Activated gamma-delta T cell (primary cell): ENCODE measurements around the gene NEDD8.

Experiments used
- DNase-seq: peaks from one replicate; lab custom pipeline; 2025; lab: John Stamatoyannopoulos, UW
- total RNA-seq, 2 donors: gene quantifications; one replicate each; lab custom pipeline; 2026; lab: John Stamatoyannopoulos, UW

The NEDD8 gene
- total RNA-seq, result 24.9 to 28.0 reads per million in 2 donors

- peak; percentile 50 for DNase-seq
These were observed at the start of gene NEDD8 for GRCh38 chr14:24232121-24232644. TSS of gene NEDD8 (minus strand) at chr14:24232367. CDS start at chr14:24232267, 100 bp downstream.

GRCh38 chr14:24281636-24282035 is 49.5 kb upstream of the NEDD8 start:
- no peak for DNase-seq

- DNase-seq, result no peak
These were observed 48.8 kb upstream of the NEDD8 start for GRCh38 chr14:24280797-24281460.

GRCh38 chr14:24279301-24280186 is 47.4 kb upstream of the NEDD8 start:
- DNase-seq, result no peak

GRCh38 chr14:24278424-24278823 is 46.3 kb upstream of the NEDD8 start:
- DNase-seq, result no peak

GRCh38 chr14:24277606-24278321 is 45.6 kb upstream of the NEDD8 start:
- DNase-seq, result no peak

GRCh38 chr14:24277071-24277470 is 44.9 kb upstream of the NEDD8 start:
- DNase-seq, result no peak

- no peak for DNase-seq
These were observed 42.0 kb upstream of the NEDD8 start for GRCh38 chr14:24274101-24274543.

- no peak for DNase-seq
These were observed 41.3 kb upstream of the NEDD8 start for GRCh38 chr14:24273422-24273998.

- DNase-seq, result no peak
These were observed 40.3 kb upstream of the NEDD8 start for GRCh38 chr14:24272467-24272866.

GRCh38 chr14:24271834-24272263 is 39.7 kb upstream of the NEDD8 start:
- DNase-seq, result no peak

- DNase-seq, result peak; percentile 91
These were observed 39.1 kb upstream of the NEDD8 start, which contains the start of gene RABGGTA for GRCh38 chr14:24271134-24271833. TSS of gene RABGGTA (minus strand) at chr14:24271597. CDS start at chr14:24271115, 482 bp downstream.

GRCh38 chr14:24270537-24271133 is 38.5 kb upstream of the NEDD8 start:
- DNase-seq, result no peak

- DNase-seq, result no peak
These were observed 37.9 kb upstream of the NEDD8 start for GRCh38 chr14:24269910-24270536.

- no peak for DNase-seq
These were observed 37.2 kb upstream of the NEDD8 start for GRCh38 chr14:24269368-24269767.

- no peak for DNase-seq
These were observed 36.1 kb upstream of the NEDD8 start for GRCh38 chr14:24268225-24268624.

GRCh38 chr14:24267516-24267915 is 35.3 kb upstream of the NEDD8 start:
- no peak for DNase-seq

- no peak for DNase-seq
These were observed 34.4 kb upstream of the NEDD8 start for GRCh38 chr14:24266344-24267244.

GRCh38 chr14:24264298-24264697 is 32.1 kb upstream of the NEDD8 start:
- DNase-seq, result no peak
